DMS79 (cell line): ENCODE data around the gene KRT34.
"Not testable (repeated sequence)": the region's sequence is repeated elsewhere in the genome, so short reads cannot be mapped to it uniquely, and the experiment has no call there.

Experiments
- DNase-seq: peaks from one replicate; lab custom pipeline; 2025; lab: John Stamatoyannopoulos, UW

The KRT34 gene

GRCh38 chr17:41404024-41404671 lies 22.0 kb upstream of the KRT34 start:
- peak; percentile 95 for DNase-seq

- DNase-seq, result no peak
These were observed 21.4 kb upstream of the KRT34 start for GRCh38 chr17:41403404-41404023.

DNA sequence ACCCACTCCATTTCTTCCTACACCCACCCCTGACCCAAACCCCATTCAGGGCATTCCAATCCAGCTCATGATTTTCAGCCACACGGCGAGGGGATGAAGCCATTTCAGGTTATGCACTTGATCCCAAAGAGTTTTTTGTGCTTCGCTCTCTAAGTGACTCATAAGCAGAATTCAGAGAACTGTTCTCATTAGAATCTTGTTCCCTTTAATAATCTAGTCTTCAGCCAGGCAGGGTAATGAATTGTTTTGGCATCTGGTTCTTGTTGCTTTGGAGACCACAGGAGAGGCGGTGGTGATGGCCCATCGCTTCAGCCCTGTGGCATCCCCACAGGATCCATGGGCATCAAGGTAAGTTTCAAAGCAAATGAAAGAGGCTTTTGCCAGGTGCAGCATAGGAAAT lies 20.1 kb upstream of the KRT34 start:
- DNase-seq, result no peak

GRCh38 chr17:41396996-41397660 lies 15.0 kb upstream of the KRT34 start, which contains the start of gene KRT31:
Gene KRT31 (minus strand): TSS chr17:41397608. CDS start chr17:41397539, 69 bp downstream.
- no peak for DNase-seq

DNA sequence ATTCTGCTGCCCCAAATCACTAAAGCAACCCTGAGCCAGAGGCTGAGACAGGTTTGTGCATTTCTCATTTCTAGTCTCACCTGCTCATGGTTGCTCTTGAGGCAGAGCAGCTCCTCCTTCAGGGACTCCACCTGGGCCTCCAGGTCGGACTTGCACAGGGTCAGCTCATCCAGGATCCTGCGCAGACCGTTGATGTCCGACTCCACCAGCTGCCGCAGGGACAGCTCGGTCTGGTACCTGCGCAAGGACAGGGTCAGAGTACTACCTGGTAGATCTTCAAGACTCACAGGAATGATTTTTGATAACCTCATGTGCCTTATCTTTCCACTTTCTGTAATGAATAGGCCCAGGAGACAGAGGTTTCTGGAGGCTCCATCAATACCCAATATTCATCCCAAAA lies 14.2 kb upstream of the KRT34 start:
- DNase-seq, result no peak

GRCh38 chr17:41395611-41396010 lies 13.5 kb upstream of the KRT34 start:
- DNase-seq, result no peak

DNA sequence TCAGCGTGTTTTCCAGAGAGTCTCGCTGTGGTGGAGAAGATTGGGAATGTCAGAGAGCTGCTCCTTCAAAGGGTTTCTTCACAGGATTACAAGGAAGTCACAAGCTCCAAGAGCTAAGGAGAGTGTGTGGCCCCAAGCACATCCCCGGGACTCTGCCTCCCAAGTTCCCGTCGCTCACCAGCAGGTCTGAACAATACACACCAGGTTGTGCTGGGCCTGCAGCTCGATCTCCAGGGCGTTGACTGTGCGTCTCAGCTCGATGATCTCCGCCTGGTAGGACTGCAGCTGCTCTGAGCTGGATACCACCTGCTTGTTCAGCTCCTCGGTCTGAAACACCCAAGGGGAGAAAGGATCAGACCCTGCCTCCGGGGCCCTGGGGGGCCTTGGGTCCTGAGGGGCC lies 12.9 kb upstream of the KRT34 start:
- not testable (repeated sequence) for DNase-seq

DNA sequence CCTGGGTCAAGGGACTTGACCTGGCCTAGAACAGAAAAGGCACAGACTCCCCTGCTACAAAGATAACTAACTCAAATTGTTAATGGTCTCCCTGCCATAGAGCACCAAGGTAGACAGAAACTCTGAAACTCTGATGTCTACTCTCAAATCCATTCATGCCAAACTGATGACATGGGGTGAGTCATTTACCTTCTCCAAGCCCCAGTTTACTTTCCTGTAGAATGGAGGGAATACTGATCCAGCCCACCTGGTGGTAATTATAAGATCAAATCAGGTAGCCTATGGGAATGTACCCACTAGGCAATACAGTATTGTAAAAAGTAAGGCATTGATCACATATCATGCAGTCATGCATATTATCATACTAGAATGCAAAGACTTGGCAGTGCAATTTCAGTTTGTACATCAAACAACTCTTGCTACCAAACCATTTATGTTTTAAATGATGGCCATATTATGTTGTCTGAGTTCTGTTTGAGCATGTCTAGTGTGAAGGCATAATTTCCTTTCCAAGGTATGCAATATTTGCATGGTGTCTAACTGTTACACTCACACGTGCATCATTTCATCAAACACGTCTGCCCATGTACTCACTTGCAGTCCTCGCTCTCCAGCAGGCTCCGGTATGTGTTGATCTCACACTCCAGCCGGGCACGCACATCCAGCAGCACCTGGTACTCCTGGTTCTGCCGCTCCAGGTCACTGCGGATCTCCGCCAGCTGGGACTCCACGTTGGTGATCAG lies 12.3 kb upstream of the KRT34 start:
- no peak for DNase-seq

DNA sequence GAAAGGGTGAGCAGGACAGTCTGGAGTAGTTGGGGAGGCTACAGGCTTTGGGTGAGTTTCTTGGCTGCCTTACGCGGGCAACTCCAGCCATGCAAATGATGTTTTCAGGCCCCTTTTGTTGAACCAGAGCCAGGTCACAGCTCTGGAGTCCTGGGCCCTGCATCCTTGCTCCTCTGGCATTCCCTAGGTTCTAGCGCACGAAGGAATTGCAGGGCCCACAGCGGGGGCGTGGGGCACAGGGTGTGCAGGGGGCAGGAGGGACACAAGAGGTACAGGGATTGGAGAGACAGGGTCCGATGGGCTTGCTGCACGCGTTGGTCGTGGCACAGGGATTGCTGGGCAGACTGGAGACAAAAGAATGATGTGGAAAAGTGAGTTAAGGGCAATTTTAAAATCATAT lies 11.7 kb upstream of the KRT34 start:
- no peak for DNase-seq

DNA sequence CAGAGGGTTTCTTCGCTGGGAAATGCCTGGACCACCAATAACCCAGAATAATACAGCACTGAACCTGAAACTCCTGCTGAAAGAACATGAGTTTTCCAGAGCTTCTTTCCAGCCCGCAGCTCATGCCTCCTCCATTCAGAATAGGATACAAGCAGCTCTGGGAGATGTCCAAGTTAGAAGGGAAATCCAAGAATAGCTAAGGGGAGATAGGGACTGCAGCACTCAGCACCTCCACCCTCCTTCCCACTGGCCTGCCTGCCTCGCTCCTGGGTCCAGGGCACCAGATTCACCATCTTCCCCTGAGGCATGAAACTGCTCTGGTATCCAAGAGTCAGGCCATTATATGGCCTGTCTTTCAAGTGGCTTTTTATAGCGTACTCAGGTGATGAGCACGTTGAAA lies 11.2 kb upstream of the KRT34 start:
- no peak for DNase-seq

DNA sequence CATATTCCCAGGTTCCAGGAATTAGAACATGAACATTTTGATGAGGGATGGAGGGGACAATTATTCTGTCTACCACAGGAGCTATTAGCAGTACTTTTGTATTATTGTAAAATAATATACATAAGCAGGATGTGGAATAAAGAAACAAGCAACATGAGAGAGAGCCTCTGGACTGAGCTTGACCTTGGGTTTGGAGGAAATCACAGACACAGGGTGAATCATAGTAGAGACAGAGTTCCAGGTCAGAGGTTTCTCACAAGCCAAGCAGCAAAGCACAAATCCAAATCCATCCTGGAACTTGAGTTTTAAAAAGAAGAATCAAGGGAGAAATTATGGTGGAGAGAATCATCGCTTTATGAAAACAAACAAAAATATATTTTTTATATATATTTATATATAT lies 10.2 kb upstream of the KRT34 start:
- DNase-seq, result no peak

GRCh38 chr17:41391535-41391934 lies 9.4 kb upstream of the KRT34 start:
- no peak for DNase-seq

- no peak for DNase-seq
These were observed 8.4 kb upstream of the KRT34 start for GRCh38 chr17:41390411-41390938.

DNA sequence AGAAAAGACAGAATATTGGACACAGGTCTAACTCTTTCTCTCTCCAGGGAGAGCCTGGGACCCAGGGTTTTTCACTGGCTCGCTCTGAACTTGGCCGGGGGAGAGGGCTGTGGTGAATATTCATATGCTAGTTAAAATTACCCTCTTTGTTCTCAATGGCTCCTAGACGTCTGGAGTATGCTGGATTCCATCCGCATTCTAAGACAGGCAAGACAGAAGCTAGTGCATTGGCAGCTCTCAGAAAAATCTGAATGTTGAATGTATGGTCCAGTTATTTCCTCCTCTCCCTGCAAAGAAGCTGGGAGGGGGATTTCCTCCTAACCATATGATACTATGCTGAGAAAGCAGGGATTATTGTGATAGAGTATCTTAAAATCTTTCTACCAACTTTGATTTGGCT lies 5.6 kb upstream of the KRT34 start:
- no peak for DNase-seq

GRCh38 chr17:41386227-41386626 lies 4.1 kb upstream of the KRT34 start:
- no peak for DNase-seq

DNA sequence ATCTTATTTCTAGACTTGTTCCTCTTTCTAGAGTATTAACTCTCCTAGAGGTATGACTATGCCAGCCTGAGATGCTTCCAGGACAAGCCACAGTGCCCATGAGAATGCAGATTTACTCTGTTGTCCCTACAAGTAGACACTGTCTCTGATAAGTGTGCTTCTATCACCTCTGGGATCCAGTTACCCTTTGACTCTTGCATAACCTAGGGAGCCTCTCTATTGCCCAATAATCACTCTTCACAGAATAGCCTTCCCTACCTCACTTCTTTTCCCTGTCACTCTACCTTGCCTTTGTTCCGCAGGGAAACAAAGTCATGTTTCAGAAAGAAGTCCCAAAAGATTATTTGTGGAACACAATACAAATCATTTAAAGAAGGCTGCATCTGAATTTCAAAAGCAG lies 1.6 kb upstream of the KRT34 start:
- DNase-seq, result no peak

DNA sequence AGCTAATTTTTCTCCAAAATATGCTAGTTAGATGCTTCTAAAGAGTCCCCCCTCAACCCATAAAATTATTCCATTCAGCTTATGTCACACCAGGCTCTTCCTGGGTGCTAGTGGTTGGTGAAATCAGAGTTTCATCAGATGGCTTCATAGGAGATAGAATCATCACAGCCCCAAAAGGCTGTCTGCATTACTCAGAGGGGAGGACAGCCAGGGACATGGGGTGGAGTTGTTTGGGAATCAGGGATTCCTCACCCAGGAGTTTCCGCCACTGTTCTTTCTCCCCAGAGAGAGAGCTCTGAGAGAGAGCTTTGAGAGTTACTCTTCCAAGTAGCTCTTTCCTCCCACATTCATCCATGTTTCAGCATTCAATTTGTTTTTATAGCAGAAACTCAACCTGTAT lies 288 bp upstream of the KRT34 start:
- no peak for DNase-seq

- DNase-seq, result not testable (repeated sequence)
These were observed 2.0 kb downstream of the KRT34 start for GRCh38 chr17:41380091-41380490.

DNA sequence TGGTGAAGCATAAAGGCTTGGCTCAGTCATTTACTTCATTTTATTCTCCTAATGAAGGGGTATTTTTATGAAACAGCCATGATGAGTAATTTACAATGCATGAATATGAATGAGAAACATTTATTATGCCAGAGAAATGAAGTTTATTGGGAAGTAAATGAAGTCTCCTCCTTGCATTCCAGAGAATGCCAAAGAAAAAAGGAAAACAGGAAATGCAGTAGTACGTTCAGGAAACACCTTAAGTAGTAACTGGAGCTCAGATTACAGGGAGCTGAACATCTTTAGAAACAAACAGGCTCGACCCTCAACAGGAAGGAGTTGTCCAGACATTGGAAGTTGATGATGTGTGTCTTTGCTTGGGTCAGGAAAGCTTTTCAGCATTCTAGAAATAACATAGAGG lies 4.6 kb downstream of the KRT34 start:
- no peak for DNase-seq

DNA sequence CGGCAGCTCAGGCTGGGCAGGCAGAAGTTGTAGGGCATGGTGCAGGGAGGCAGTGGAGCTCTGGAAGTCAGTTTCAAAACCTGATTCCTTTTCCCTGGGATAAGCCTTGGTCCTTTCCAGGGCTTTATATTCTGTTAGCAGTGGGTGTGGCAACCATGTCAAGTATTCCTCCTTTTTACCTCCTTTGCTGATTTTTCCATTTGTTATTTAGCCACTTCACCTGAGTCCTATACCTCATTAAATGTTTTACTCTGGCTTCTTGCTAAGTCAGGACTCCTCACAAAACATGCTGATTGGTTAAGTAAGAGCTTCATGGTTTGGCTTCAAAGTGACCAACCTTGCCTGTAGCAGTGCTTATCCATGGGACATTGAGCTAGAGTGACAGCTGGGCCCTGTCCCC lies 12.4 kb downstream of the KRT34 start, which contains the start of gene KRT33B:
Gene KRT33B, minus strand, starts transcription at position 101 of the 400 bp plus-strand sequence. Its CDS starts 63 bp downstream, at position 38.
- no peak for DNase-seq

GRCh38 chr17:41369023-41369422 lies 13.1 kb downstream of the KRT34 start:
- no peak for DNase-seq

- no peak for DNase-seq
These were observed 14.6 kb downstream of the KRT34 start for GRCh38 chr17:41367426-41368075.
